Measurements from ENCODE around the gene CYP2E1.
"Not testable (repeated sequence)": the region's sequence is repeated elsewhere in the genome, so short reads cannot be mapped to it uniquely, and the experiment has no call there.

Gene CYP2E1

DNA sequence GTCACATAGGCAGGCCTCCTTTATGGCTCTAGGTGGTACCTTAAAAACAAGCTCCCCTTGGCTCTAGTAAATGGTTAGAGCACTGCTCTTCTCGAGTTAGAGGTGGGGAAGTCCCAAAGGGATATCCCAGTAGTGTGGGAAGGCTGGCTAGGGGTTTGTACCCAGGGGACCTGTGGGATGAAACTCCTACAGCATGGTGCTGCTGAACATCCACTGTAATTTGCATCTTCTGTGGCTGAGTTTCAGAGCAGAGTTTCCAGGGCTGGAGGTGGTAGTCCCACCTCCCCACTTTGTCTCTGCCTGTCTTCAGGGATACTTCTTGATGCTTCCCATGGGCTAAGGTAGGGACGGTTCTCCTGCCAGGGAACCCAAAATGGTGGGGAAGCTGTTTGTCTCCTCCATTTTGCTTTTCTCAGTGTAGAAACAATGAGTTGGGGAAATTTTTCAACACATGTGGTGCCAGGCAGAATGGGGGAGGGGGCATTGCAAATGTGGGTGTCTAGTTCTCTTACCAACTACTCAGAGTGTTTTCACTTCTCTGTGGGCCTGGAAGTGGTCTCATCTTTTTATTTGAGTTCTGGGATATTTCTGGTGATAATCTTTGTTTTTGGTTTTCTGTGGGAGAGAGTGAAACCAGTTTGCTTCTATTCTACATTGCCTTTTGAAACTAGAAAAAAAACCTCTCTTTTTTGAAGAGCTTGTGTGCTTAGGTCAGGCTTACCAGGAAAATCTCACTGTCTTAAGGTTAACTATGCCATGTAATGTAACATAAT is 37.2 kb upstream of the CYP2E1 start:
- TF ChIP-seq, protein P1, sequence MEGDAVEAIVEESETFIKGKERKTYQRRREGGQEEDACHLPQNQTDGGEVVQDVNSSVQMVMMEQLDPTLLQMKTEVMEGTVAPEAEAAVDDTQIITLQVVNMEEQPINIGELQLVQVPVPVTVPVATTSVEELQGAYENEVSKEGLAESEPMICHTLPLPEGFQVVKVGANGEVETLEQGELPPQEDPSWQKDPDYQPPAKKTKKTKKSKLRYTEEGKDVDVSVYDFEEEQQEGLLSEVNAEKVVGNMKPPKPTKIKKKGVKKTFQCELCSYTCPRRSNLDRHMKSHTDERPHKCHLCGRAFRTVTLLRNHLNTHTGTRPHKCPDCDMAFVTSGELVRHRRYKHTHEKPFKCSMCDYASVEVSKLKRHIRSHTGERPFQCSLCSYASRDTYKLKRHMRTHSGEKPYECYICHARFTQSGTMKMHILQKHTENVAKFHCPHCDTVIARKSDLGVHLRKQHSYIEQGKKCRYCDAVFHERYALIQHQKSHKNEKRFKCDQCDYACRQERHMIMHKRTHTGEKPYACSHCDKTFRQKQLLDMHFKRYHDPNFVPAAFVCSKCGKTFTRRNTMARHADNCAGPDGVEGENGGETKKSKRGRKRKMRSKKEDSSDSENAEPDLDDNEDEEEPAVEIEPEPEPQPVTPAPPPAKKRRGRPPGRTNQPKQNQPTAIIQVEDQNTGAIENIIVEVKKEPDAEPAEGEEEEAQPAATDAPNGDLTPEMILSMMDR (IDR thresholded peaks at IDR 0.05; ENCODE audit: low read length, missing control alignments), result no peak
- no peak overlapping the region for H3K4me3 ChIP-seq (replicated peaks; ENCODE audit: low read depth, low read length)
- no peak for DNase-seq (ENCODE audit: low read depth)

GRCh38 chr10:133493562-133493961 is 33.6 kb upstream of the CYP2E1 start:
- not testable (repeated sequence) for H3K4me3 ChIP-seq (replicated peaks; ENCODE audit: low read depth, low read length); DNase-seq (ENCODE audit: low read depth)

DNA sequence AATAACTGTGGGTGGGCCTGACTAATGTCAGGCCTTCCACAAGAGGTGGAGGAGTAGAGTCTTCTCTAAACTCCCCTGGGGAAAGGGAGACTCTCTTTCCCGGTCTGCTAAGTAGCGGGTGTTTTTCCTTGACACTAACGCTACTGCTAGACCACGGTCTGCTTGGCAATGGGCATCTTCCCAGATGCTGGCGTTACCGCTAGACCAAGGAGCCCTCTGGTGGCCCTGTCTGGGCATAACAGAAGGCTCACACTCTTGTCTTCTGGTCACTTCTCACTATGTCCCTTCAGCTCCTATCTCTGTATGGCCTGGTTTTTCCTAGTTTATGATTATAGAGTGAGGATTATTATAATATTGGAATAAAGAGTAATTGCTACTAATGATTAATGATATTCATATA is 29.8 kb upstream of the CYP2E1 start:
- DNase-seq (ENCODE audit: low read depth), result peak; percentile 14
- TF ChIP-seq, protein P1 (IDR thresholded peaks at IDR 0.05; ENCODE audit: low read length, missing control alignments), result peak; percentile 26
- not testable (repeated sequence) for H3K4me3 ChIP-seq (replicated peaks; ENCODE audit: low read depth, low read length)

DNA sequence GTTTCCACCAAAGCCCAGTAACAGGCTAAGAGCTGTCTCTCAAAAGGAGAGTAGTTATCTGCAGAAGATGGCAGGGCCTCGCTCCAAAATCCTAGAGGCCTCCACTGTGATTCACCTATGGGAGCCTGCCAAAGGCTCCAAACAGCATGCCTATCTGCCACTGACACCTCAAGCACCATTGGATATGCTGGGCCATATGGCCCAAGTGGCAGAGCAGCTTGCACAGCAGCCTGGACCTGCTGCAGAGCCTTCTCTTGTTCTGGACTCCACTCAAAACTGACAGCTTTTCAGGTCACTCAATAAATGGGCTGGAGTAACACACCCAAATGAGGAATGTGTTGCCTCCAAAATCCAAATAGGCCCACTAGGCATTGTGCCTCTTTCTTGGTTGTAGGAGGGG is 28.0 kb upstream of the CYP2E1 start:
- not testable (repeated sequence) for DNase-seq (ENCODE audit: low read depth); H3K4me3 ChIP-seq (replicated peaks; ENCODE audit: low read depth, low read length)

DNA sequence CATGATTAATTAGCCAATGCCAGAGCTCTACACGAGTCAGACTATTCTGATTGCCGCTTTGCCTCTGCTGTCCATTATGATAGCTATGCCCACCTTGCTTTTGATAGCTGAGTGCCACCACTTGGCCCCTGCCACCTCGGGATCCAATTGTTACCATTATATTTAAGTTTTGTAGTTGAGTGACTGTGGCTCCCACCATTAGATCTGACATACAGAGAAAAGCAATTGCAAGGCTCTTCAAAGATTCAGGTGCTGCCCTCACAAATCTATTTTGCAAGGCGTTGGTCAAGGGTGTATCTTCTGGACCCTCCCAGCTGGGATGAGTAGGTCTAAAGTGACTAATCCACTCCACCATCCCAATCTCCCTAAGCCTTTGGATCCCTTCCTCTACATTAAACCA is 26.3 kb upstream of the CYP2E1 start:
- not testable (repeated sequence) for DNase-seq (ENCODE audit: low read depth); H3K4me3 ChIP-seq (replicated peaks; ENCODE audit: low read depth, low read length)

GRCh38 chr10:133509700-133510099 is 17.5 kb upstream of the CYP2E1 start:
- H3K4me3 ChIP-seq (replicated peaks; ENCODE audit: low read depth, low read length), result no peak overlapping the region
- no peak for DNase-seq (ENCODE audit: low read depth)
- TF ChIP-seq, protein P1 (IDR thresholded peaks at IDR 0.05; ENCODE audit: low read length, missing control alignments), result no peak

GRCh38 chr10:133511408-133511807 is 15.8 kb upstream of the CYP2E1 start:
- no peak overlapping the region for H3K4me3 ChIP-seq (replicated peaks; ENCODE audit: low read depth, low read length)
- no peak for DNase-seq (ENCODE audit: low read depth)
- TF ChIP-seq, protein P1 (IDR thresholded peaks at IDR 0.05; ENCODE audit: low read length, missing control alignments), result no peak

DNA sequence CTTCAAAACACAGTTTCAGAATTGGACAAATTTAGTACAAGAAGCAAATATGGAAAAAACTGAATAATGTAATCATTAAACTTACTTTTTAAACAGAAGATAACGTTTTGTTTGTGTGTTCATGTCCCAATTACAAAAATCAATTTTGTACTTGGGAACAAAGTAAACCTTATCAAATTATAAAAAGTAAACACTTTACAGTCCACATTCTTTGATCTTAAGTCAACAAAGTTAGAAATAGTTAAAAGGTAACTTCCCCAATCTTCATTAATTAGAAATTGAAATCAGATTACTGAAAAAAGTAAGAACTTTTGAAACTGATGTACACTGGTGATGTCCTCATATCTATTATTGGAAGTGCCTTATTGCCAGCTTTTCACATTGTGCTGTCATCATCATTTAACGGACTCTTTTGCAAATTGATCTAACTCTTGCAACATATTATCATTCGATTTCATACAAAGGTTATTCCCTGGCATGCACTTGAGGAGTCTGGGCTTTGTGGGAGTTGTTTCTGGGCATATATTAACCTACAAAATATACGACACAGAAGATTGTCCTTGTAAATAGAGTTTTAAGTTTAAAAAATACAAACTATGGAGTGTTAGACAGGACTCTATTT is 15.1 kb upstream of the CYP2E1 start:
- DNase-seq (ENCODE audit: low read depth), result no peak
- TF ChIP-seq, protein P1 (IDR thresholded peaks at IDR 0.05; ENCODE audit: low read length, missing control alignments), result no peak
- H3K4me3 ChIP-seq (replicated peaks; ENCODE audit: low read depth, low read length), result no peak overlapping the region
